Measurements from ENCODE around the gene EIF3F. TPM values are rescaled to one million over a fixed set of nuclear protein-coding genes. Genes with fewer than 3 reads are reported as not detected.

The EIF3F gene
- total and polyA plus RNA-seq, 2 of the 13 experiments (the other 11 are each of a cell fraction or from before 2014, with no cell fraction given), result 109 to 191 TPM

- no TSS peak for BruUV-seq (replicated peaks)
- Histone ChIP-seq H3K4me2 (ENCODE audit: low read depth, low read length) (no peak overlapping the region), H3K27ac (ENCODE audit: extremely low read length, insufficient read depth, low read length) (no peak overlapping the region), H2AFZ (ENCODE audit: low read length) (no peak overlapping the region), H3K79me2 (ENCODE audit: insufficient read depth, low read length) (no peaks in the 10 kb centered on the region), H3K9me3 (ENCODE audit: low read length) (no peaks in the 10 kb centered on the region), H3K27me3 (ENCODE audit: control insufficient read depth in 1 of 2, insufficient read depth in 2 of 2, low read length in 2 of 2) (peaks cover 0 to 38% of the 10 kb centered on the region in 2 experiments; a peak in 4 of 5 replicates), H4K20me1 (ENCODE audit: insufficient read depth, low read length) (no peaks in the 10 kb centered on the region), H3K4me1 (ENCODE audit: insufficient read depth, low read length) (no peaks in the 10 kb centered on the region), H3K9ac (ENCODE audit: insufficient read depth, low read depth, low read length) (no peak overlapping the region), H3K4me3 (replicated peaks in 1 of 3; ENCODE audit: insufficient read depth in 1 of 3, low read depth in 2 of 3, low read length in 3 of 3) (no peak overlapping the region), H3K36me3 (replicated peaks in 1 of 2; ENCODE audit: control insufficient read depth in 1 of 2, insufficient read depth in 2 of 2, low read length in 2 of 2) (no peaks in the 10 kb centered on the region)
- ChIA-PET POLR2A (no interaction called here), CTCF (ENCODE audit: low intra/inter-chr PET ratio, low total read pairs) (no interaction called here)
- in situ Hi-C loops (cut with HindIII; ENCODE audit: extremely low pct_ligation_motif_present, low pct_unique_long_range_greater_than_20kb), result loop anchor here (5.0 kb wide), 1 partner anchor 66 kb away; no protein-coding TSS in a partner anchor
- WGBS (ENCODE audit: low lambda C conversion rate), result 37% methylated on average over 7 of the region's 32 CpGs
- FAIRE-seq, result no peak
- ATAC-seq, result no peak
- no peak for TF ChIP-seq ZNF260 (CRISPR knock-in tag; IDR thresholded peaks at IDR 0.05; ENCODE audit: borderline replicate concordance, low read depth)
- TF ChIP-seq ZNF484 (CRISPR knock-in tag; IDR thresholded peaks at IDR 0.05; ENCODE audit: borderline replicate concordance, low read depth), result no peak
- TF ChIP-seq HNRNPK (IDR thresholded peaks at IDR 0.05; ENCODE audit: low read depth, low read length, poor library complexity, severe bottlenecking), result no peak
- TF ChIP-seq ZFP1 (CRISPR knock-in tag; IDR thresholded peaks at IDR 0.05), result no peak
- TF ChIP-seq TGIF2 (CRISPR knock-in tag; IDR thresholded peaks at IDR 0.05), result no peak
- TF ChIP-seq SRSF9 (IDR thresholded peaks at IDR 0.05; ENCODE audit: borderline replicate concordance, insufficient read depth, low read depth, low read length, poor library complexity, severe bottlenecking), result no peak
- TF ChIP-seq JARID2 (CRISPR knock-in tag; IDR thresholded peaks at IDR 0.05; ENCODE audit: insufficient replicate concordance), result no peak
- TF ChIP-seq TP53 (CRISPR knock-in tag; conservative IDR thresholded peaks at IDR 0.05), result no peak
- TF ChIP-seq RORA (CRISPR knock-in tag; IDR thresholded peaks at IDR 0.05), result no peak
- no peak for TF ChIP-seq ELF4 (CRISPR knock-in tag; IDR thresholded peaks at IDR 0.05; ENCODE audit: borderline replicate concordance)
- no peak for TF ChIP-seq TFAP4 (IDR thresholded peaks at IDR 0.05; ENCODE audit: borderline replicate concordance, low read depth)
- TF ChIP-seq ZNF737 (CRISPR knock-in tag; IDR thresholded peaks at IDR 0.05; ENCODE audit: borderline replicate concordance), result no peak
- no peak for TF ChIP-seq ZNF580 (CRISPR knock-in tag; IDR thresholded peaks at IDR 0.05; ENCODE audit: borderline replicate concordance, low read depth)
- no peak for TF ChIP-seq FOXP1 (IDR thresholded peaks at IDR 0.05)
- no peak for TF ChIP-seq FOXP1 (CRISPR knock-in tag; IDR thresholded peaks at IDR 0.05)
- intact Hi-C loops (cut with micrococcal nuclease; ENCODE audit: unreplicated experiment), result no loop called here
- DNase-seq (ENCODE audit: low spot score), result no peak
Observed at GRCh38 chr11:8031248-8032115, 44.3 kb downstream of the EIF3F start.

Data from HepG2 (cell line).